HG02885 (cell line): ENCODE measurements around the gene AUTS2.

ENCODE experiments used
- ATAC-seq: cut with Tn5 transposase; IDR thresholded peaks from one replicate; pipeline ENCODE4 v1.9.1; 2021; ENCODE audit warnings: mild to moderate bottlenecking; ENCODE audit not compliant: unreplicated experiment, poor library complexity

The AUTS2 gene

GRCh38 chr7:70525991-70526390 lies 927.7 kb downstream of the AUTS2 start:
- no peak for ATAC-seq

- ATAC-seq: no peak
These were observed 929.3 kb downstream of the AUTS2 start for GRCh38 chr7:70527520-70528115.

- ATAC-seq: no peak
These were observed 931.2 kb downstream of the AUTS2 start for GRCh38 chr7:70529436-70529835.

GRCh38 chr7:70529914-70530585 lies 931.8 kb downstream of the AUTS2 start:
- no peak for ATAC-seq

- ATAC-seq: no peak
These were observed 935.3 kb downstream of the AUTS2 start for GRCh38 chr7:70533614-70534013.

GRCh38 chr7:70539205-70539604 lies 940.9 kb downstream of the AUTS2 start:
- no peak for ATAC-seq

GRCh38 chr7:70539617-70540016 lies 941.3 kb downstream of the AUTS2 start:
- no peak for ATAC-seq

- ATAC-seq: no peak
These were observed 942.4 kb downstream of the AUTS2 start for GRCh38 chr7:70540641-70541040.

- ATAC-seq: no peak
These were observed 944.6 kb downstream of the AUTS2 start for GRCh38 chr7:70542750-70543376.

GRCh38 chr7:70544016-70544415 lies 945.7 kb downstream of the AUTS2 start:
- no peak for ATAC-seq

- no peak for ATAC-seq
These were observed 946.9 kb downstream of the AUTS2 start for GRCh38 chr7:70545214-70545613.

GRCh38 chr7:70552141-70552540 lies 953.9 kb downstream of the AUTS2 start:
- no peak for ATAC-seq

- ATAC-seq: no peak
These were observed 955.1 kb downstream of the AUTS2 start for GRCh38 chr7:70553364-70553763.

GRCh38 chr7:70554646-70555045 lies 956.4 kb downstream of the AUTS2 start:
- ATAC-seq: no peak

- ATAC-seq: no peak
These were observed 958.5 kb downstream of the AUTS2 start for GRCh38 chr7:70556761-70557160.

- ATAC-seq: no peak
These were observed 959.1 kb downstream of the AUTS2 start for GRCh38 chr7:70557338-70557737.

- no peak for ATAC-seq
These were observed 961.5 kb downstream of the AUTS2 start for GRCh38 chr7:70559815-70560214.

GRCh38 chr7:70563960-70564359 lies 965.7 kb downstream of the AUTS2 start:
- ATAC-seq: no peak

GRCh38 chr7:70565721-70566370 lies 967.6 kb downstream of the AUTS2 start:
- no peak for ATAC-seq

GRCh38 chr7:70566671-70567070 lies 968.4 kb downstream of the AUTS2 start:
- no peak for ATAC-seq

- ATAC-seq: no peak
These were observed 970.5 kb downstream of the AUTS2 start for GRCh38 chr7:70568674-70569334.
